Erythroblast (primary cell): ENCODE results near the gene HOMER1.

ENCODE experiments used
- DNase-seq, 2 experiments: peaks; one replicate each; lab custom pipeline; 2025; lab: John Stamatoyannopoulos, UW
- GATA1 ChIP-seq: IDR thresholded peaks from 2 replicates; pipeline ENCODE4 v1.6.1; 2011; ENCODE audit warnings: low read depth, mild to moderate bottlenecking, control low read depth, low read length, moderate library complexity
- POLR2A ChIP-seq: IDR thresholded peaks from 2 replicates; pipeline ENCODE4 v1.6.1; 2011; ENCODE audit warnings: mild to moderate bottlenecking, low read length

HOMER1 gene

GRCh38 chr5:79489773-79490172 is 24.2 kb downstream of the HOMER1 start:
- TF ChIP-seq POLR2A (no peak), GATA1 (no peak)
- no peak for DNase-seq

- no peak for DNase-seq
- TF ChIP-seq POLR2A, result no peak
- no peak for TF ChIP-seq GATA1
Observed at GRCh38 chr5:79488775-79489174, 25.2 kb downstream of the HOMER1 start.

GRCh38 chr5:79488058-79488457 is 25.9 kb downstream of the HOMER1 start:
- no peak for DNase-seq
- TF ChIP-seq POLR2A (no peak), GATA1 (no peak)

DNA sequence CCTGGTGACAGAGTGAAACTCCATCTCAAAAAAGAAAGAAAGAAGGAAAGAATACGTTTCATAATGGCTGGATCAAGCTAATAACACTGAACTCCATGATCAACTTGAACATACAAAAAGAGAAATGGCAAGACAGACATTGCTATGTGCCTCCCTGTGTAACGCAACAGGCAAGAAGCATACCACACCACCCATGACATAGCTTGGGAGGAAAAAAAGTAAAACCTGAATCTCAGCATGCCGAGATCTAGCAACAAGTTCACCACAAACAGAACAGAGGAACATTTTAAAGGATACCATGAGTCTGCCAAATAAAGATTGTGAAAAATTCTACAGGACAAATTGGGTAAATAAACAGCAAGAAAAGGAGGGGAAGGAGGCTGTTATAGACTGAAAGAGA is 26.7 kb downstream of the HOMER1 start:
- DNase-seq, result no peak
- TF ChIP-seq GATA1, result no peak
- TF ChIP-seq POLR2A, result no peak

DNA sequence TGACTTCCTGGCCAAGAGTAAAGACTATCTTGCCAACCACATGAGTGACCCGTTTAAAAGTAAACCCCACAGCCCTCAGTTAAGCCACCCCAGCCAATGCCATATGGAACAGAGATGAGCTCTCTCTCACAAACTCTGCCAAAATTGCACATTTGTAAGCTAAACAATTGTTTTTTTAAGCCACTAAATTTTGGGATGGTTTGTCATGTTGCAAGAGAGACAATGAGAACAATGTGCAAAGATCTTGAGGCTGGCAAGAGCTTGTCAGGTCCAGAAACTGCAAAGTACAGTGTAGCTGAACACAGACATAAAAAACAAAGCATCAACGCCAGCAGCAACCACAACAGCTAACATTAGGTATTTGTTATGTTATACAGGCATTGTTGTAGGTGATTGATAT is 27.8 kb downstream of the HOMER1 start:
- no peak for TF ChIP-seq POLR2A
- no peak for TF ChIP-seq GATA1
- DNase-seq, result no peak

- no peak for DNase-seq
- TF ChIP-seq GATA1 (no peak), POLR2A (no peak)
Observed at GRCh38 chr5:79484731-79485130, 29.2 kb downstream of the HOMER1 start.

- no peak for DNase-seq
- TF ChIP-seq POLR2A, result no peak
- TF ChIP-seq GATA1, result no peak
Observed at GRCh38 chr5:79481574-79481973, 32.4 kb downstream of the HOMER1 start.

GRCh38 chr5:79480991-79481390 is 32.9 kb downstream of the HOMER1 start:
- no peak for TF ChIP-seq GATA1
- no peak for TF ChIP-seq POLR2A
- no peak for DNase-seq

DNA sequence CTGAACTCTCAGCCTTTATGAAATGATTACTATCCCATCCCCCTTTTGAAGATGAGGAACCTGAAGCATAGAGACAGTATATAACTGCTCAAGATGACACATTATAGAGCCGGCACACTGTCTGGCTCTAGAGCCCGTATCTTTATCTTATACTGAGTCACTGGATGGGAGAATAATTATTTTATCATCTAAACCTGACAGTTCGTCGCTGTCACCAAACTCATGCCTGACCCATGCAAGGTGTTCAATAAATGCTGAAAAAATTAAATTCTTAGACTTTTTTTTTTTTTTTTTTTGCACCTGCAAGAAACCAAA is 38.8 kb downstream of the HOMER1 start:
- DNase-seq, result no peak
- no peak for TF ChIP-seq POLR2A
- no peak for TF ChIP-seq GATA1

DNA sequence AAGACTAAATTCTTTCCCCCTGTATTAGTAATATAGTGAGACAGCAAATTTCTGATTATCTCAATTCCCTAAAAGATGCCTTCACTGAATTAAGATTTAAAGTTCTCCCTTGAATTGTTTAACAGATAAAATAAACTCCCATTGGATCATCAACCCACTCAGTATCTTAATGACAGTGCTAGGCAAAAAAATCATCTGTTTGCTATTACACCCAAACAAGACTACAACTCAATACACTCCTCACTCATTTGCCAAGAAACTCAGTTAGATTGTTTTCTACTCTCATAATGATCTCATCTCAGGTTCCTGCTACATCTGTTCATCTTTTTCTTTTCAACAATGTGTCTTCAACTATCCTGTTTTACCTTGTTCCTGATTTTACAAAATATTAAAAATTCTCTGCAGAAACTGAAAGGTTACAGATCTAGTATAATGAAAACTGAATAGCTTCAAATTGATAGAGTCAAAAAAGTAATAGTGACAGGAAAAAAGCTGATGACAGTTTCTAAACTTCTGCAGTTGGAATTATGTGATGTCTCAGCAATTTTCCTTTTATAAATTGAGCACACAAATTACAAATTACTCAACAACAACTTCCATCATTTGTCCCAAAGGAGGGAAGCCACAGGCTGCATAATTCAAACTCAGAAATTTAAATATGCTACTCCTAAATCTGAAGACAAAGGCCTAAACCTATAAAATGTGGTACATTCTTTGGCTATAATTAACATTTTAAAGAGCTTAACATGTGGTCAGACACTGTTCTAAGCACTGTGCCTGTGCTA is 39.4 kb downstream of the HOMER1 start:
- TF ChIP-seq GATA1 (no peak), POLR2A (no peak)
- no peak for DNase-seq

DNA sequence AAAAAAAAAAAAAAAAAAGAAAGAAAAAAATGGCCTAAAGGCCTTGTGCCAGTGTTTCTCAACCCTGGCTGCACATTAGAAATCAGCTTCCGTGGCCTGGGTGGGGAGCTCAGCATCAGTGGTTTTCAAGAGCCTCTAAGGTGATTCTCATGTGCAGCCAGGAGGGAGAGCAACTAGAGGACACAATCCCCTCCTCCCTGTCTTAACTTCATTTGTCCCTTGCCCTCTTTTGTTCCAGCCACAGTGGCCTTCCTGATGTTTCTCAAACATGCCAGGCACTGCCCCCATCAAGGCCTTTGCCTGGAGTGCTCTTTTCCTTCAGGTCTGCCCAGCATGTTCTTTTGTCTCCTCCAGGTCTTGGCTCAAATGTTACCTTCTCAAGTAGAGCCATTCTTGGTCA is 42.4 kb downstream of the HOMER1 start:
- DNase-seq, result no peak
- TF ChIP-seq GATA1 (no peak), POLR2A (no peak)

DNA sequence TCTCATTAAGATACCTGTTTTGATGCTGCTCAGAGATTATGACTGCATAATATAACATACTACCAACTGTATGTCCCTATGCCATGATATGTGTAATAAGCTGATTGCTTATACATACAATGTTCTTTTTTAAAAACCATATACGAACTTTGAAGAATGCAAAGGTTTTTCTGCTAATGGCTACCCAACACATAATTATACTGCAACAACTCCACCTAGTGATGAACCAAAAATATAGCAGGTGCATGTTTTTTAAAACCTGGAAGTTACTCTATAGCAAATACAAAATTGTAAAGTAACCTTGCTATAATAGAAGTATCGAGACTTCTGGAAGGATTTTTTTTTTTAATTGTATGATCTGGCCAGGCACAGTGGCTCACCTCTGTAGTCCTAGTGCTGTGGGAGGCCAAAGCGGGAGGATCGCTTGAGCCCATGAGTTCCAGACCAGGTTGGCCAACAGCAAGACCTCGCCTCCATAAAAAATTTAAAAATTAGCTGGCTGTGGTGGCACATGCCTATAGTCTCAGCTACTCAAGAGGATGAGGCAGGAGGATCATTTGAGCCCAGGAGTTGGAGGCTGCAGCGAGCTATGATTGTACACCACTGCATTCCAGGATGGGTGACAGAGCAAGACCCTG is 49.1 kb downstream of the HOMER1 start:
- TF ChIP-seq GATA1 (no peak), POLR2A (no peak)
- peak; percentile 26 to 60 for DNase-seq

GRCh38 chr5:79464278-79464677 is 49.7 kb downstream of the HOMER1 start:
- TF ChIP-seq GATA1, result no peak
- no peak for TF ChIP-seq POLR2A
- no peak for DNase-seq

DNA sequence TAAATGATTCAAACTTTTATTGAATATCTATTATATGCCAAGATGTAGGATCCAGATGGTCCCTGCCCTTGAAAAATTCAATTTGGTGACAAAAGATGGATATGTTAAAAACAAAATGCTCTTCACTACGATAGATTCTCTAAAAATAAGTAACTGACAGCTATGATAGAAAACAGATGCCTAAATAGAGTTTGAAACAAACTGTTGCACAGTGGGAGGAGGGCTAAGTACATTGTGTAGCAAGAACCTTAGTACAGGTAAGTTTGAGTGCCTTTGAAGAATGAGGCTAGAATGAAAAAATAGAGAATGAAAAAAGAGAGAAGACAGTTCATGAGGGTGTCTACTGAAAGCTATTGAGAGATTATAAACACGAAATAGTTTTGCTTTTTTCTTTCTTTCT is 54.3 kb downstream of the HOMER1 start:
- TF ChIP-seq POLR2A (no peak), GATA1 (no peak)
- no peak for DNase-seq
